PC-3 (cell line): Measurements from ENCODE around the gene DNMBP. TPM values are rescaled to one million over a fixed set of nuclear protein-coding genes. Genes with fewer than 3 reads are reported as not detected.

Experiments
- ATAC-seq: fragments of 200-7000 bp; cut with Tn5 transposase; 2 replicates; pipeline ENCODE4 v1.9.1; 2020; ENCODE audit warnings: mild to moderate bottlenecking, moderate library complexity
- BruUV-seq: library from RNA; stranded (reverse); fragments of 400-500 nt; replicated peaks from 2 replicates; lab custom pipeline; 2021; lab: Mats Ljungman, UMichigan
- CTCF ChIA-PET: fragments of 300-600 bp; sonication (Branson Sonifier 250); formaldehyde crosslinking; loops from one replicate; lab custom pipeline; 2022; ENCODE audit warnings: antibody characterized with exemption; lab: Charles Lee
- POLR2A ChIA-PET: fragments of 300-600 bp; sonication (Branson Sonifier 250); formaldehyde crosslinking; loops from one replicate; lab custom pipeline; 2022; ENCODE audit warnings: antibody characterized with exemption; ENCODE audit not compliant: unreplicated experiment; lab: Charles Lee
- DNase-seq: peaks from one replicate; pipeline ENCODE4 v3.0.0-alpha.2; 2015
- H2AFZ ChIP-seq: fragments of 300-600 bp; sonication (generic); 2 replicates; pipeline ENCODE4 v1.6.0; 2016; ENCODE audit warnings: antibody characterized with exemption, low read length
- H3F3A ChIP-seq: fragments of 300-600 bp; sonication (generic); one replicate; pipeline ENCODE4 v1.6.0; 2017; ENCODE audit warnings: antibody characterized with exemption, low read length, control low read depth, mild to moderate bottlenecking; ENCODE audit not compliant: unreplicated experiment
- H3K27ac ChIP-seq: fragments of 300-600 bp; sonication (generic); 2 replicates; pipeline ENCODE4 v1.5.1; 2016; ENCODE audit warnings: mild to moderate bottlenecking, low read length
- H3K27me3 ChIP-seq: fragments of 300-600 bp; sonication (generic); 2 replicates; pipeline ENCODE4 v1.6.1; 2016; ENCODE audit warnings: low read length, mixed read lengths
- H3K36me3 ChIP-seq: fragments of 300-600 bp; sonication (generic); 2 replicates; pipeline ENCODE4 v1.6.1; 2016; ENCODE audit warnings: low read depth, mixed run types, low read length, mixed read lengths
- H3K4me1 ChIP-seq: fragments of 300-600 bp; sonication (generic); 2 replicates; pipeline ENCODE4 v1.5.1; 2016; ENCODE audit warnings: low read length; ENCODE audit not compliant: insufficient read depth
- H3K4me2 ChIP-seq: fragments of 300-600 bp; sonication (generic); 2 replicates; pipeline ENCODE4 v1.6.0; 2016; ENCODE audit warnings: low read length
- H3K4me3 ChIP-seq: fragments of 300-600 bp; sonication (generic); 2 replicates; pipeline ENCODE4 v1.5.1; 2016; ENCODE audit warnings: mild to moderate bottlenecking, low read length, mixed read lengths
- H3K79me2 ChIP-seq: fragments of 300-600 bp; sonication (generic); 2 replicates; pipeline ENCODE4 v1.6.1; 2017; ENCODE audit warnings: low read length, mixed read lengths
- H3K9ac ChIP-seq: fragments of 300-600 bp; sonication (generic); 2 replicates; pipeline ENCODE4 v1.6.0; 2016; ENCODE audit warnings: mild to moderate bottlenecking, low read length
- H3K9me2 ChIP-seq: fragments of 300-600 bp; sonication (generic); replicated peaks from 2 replicates; pipeline ENCODE4 v1.6.1; 2016; ENCODE audit warnings: mixed run types, low read length, mixed read lengths
- H3K9me3 ChIP-seq: fragments of 300-600 bp; sonication (generic); 2 replicates; pipeline ENCODE4 v1.6.1; 2016; ENCODE audit warnings: low read length, mixed read lengths
- H4K20me1 ChIP-seq: fragments of 300-600 bp; sonication (generic); 2 replicates; pipeline ENCODE4 v1.6.1; 2016; ENCODE audit warnings: low read length, mixed read lengths
- EZH2 ChIP-seq: fragments of 300-600 bp; sonication (generic); IDR thresholded peaks from one replicate; pipeline ENCODE4 v1.6.1; 2017; ENCODE audit warnings: antibody characterized with exemption, mild to moderate bottlenecking, low read length; ENCODE audit not compliant: unreplicated experiment
- EZH2phosphoT487 ChIP-seq: fragments of 300-600 bp; sonication (generic); IDR thresholded peaks from 2 replicates; pipeline ENCODE4 v1.6.1; 2018; ENCODE audit warnings: mild to moderate bottlenecking, antibody characterized with exemption, low read length, borderline replicate concordance
- intact Hi-C: fragments of 100-400 bp; cut with micrococcal nuclease; formaldehyde crosslinking; loops from 2 replicates; pipeline ENCODE4 v1.9.0; 2023
- total RNA-seq: library from RNA; depleted of rRNA; stranded (reverse); fragments of >200 nt; gene quantifications from 2 replicates; pipeline ENCODE4 v1.2.3, GENCODE V29; 2014
- TF ChIP-seq, protein P1 (sequence below): fragments of 300-600 bp; sonication (generic); conservative IDR thresholded peaks from 2 replicates; pipeline ENCODE4 v1.5.1; 2017; ENCODE audit warnings: antibody characterized with exemption, low read depth, mild to moderate bottlenecking, low read length

The DNMBP gene
- total RNA-seq, 1 experiment from 2014 or later: 6.2 TPM

DNA sequence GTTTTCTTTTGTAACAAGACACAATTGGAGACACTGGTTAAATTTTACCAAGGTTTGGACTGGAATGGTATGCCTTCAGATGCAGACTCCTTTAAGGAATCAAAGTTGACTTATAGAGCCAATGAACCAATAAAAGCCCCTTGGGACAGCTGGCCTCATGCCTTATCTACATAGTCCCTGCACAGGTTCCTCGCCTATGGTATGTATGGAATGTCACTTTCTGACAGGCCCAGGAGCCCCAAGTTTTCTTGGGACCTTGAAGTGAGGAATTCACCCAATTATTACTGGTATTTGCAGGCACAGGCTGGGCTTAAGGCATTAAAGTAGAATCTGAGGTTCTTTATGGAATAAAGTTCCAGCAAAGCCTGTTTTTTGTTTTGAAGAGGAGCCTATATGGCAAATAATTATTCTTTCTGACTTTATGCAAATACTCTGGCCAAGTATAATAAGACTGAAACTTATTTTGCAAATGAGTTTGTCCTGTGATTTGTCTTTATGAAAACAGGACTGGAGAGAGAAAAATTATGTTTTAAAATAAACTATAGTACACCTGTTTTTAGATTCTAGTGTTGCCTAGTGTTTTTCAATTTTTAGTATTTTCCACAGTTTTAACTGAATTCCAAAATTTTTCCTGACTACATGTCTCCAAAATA, 24.1 kb upstream of the DNMBP start:
- Histone ChIP-seq H3K4me3 (no peak overlapping the region), H3K4me2 (no peak overlapping the region), H2AFZ (no peak overlapping the region), H3K9me2 (no peaks in the 10 kb centered on the region), H3K27me3 (no peaks in the 10 kb centered on the region), H3K36me3 (no peaks in the 10 kb centered on the region), H3K9ac (no peak overlapping the region), H3K79me2 (no peaks in the 10 kb centered on the region), H3K4me1 (peaks cover 9% of the 10 kb centered on the region), H3F3A (no peaks in the 10 kb centered on the region), H3K27ac (no peak overlapping the region), H4K20me1 (no peaks in the 10 kb centered on the region), H3K9me3 (no peaks in the 10 kb centered on the region)
- no TSS peak for BruUV-seq
- intact Hi-C loops: no loop called here
- DNase-seq (no peak), ATAC-seq (no peak)
- ChIA-PET POLR2A (no interaction called here), CTCF (no interaction called here)
- TF ChIP-seq, protein P1, sequence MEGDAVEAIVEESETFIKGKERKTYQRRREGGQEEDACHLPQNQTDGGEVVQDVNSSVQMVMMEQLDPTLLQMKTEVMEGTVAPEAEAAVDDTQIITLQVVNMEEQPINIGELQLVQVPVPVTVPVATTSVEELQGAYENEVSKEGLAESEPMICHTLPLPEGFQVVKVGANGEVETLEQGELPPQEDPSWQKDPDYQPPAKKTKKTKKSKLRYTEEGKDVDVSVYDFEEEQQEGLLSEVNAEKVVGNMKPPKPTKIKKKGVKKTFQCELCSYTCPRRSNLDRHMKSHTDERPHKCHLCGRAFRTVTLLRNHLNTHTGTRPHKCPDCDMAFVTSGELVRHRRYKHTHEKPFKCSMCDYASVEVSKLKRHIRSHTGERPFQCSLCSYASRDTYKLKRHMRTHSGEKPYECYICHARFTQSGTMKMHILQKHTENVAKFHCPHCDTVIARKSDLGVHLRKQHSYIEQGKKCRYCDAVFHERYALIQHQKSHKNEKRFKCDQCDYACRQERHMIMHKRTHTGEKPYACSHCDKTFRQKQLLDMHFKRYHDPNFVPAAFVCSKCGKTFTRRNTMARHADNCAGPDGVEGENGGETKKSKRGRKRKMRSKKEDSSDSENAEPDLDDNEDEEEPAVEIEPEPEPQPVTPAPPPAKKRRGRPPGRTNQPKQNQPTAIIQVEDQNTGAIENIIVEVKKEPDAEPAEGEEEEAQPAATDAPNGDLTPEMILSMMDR: no peak
- TF ChIP-seq EZH2 (no peak), EZH2phosphoT487 (no peak)

DNA sequence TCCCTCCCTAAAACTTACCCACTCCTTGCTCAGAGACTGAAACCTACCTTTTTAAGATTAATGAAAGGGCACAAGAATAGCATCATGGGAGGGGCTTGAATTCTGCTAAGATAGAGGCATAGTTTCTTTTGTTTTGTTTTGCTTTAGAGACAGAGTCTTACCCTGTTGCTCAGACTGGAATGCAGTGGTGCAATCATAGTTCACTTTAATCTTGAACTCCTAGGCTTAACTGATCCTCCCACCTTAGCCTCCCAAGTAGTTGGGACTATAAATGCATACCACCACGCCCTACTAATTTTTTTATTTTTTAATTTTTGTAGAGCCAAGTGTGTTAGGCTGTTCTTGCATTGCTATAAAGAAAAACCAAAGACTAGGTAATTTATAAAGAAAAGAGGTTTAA, 17.7 kb upstream of the DNMBP start:
- H4K20me1 ChIP-seq: no peaks in the 10 kb centered on the region
- no peaks in the 10 kb centered on the region for H3F3A ChIP-seq
- no peak overlapping the region for H3K4me3 ChIP-seq
- H3K27me3 ChIP-seq: no peaks in the 10 kb centered on the region
- no peak for TF ChIP-seq EZH2
- TF ChIP-seq, protein P1: no peak
- no peak for TF ChIP-seq EZH2phosphoT487
- peaks cover 3% of the 10 kb centered on the region; the same call in 1 of the 2 replicates for H3K4me1 ChIP-seq
- no peak for DNase-seq
- H3K9me3 ChIP-seq: 0 out of 2 replicates have a peak, but pooled peaks cover 7% of the 10 kb centered on the region
- no peak overlapping the region for H3K9ac ChIP-seq
- no peak overlapping the region for H3K27ac ChIP-seq
- H3K9me2 ChIP-seq: no peaks in the 10 kb centered on the region
- H2AFZ ChIP-seq: no peak overlapping the region
- H3K79me2 ChIP-seq: no peaks in the 10 kb centered on the region
- POLR2A ChIA-PET: no interaction called here
- CTCF ChIA-PET: no interaction called here
- intact Hi-C loops: no loop called here
- no peak for ATAC-seq
- BruUV-seq: no TSS peak
- H3K36me3 ChIP-seq: no peaks in the 10 kb centered on the region
- no peak overlapping the region for H3K4me2 ChIP-seq

DNA sequence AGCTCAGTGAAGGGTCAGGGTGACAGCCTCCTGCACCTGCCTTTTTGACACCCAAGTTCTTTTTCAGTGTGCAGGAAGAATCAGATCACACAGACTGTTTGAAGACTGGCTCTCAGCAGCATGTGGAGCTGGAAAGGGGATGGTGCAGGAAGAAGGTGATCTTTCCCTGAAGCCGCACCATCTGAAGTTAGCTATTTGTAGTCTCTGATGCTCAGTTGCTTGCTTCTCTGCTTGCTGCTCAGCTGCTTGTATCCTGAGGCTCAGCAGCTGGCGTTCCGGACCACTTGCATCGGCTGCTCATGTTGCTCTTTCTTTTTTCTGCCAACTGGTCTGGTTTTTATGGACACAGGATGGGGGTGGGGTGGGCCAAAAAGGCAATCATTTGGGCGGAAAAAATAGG, 15.8 kb upstream of the DNMBP start:
- Histone ChIP-seq H3K27me3 (no peaks in the 10 kb centered on the region), H3K9ac (no peak overlapping the region), H3K27ac (no peak overlapping the region), H2AFZ (no peak overlapping the region), H4K20me1 (no peaks in the 10 kb centered on the region), H3K4me3 (no peak overlapping the region), H3K9me2 (no peaks in the 10 kb centered on the region), H3K4me1 (peaks cover 13% of the 10 kb centered on the region; the same call in 1 of the 2 replicates), H3K9me3 (0 out of 2 replicates have a peak, but pooled peaks cover 7% of the 10 kb centered on the region), H3K36me3 (no peaks in the 10 kb centered on the region), H3F3A (no peaks in the 10 kb centered on the region), H3K79me2 (no peaks in the 10 kb centered on the region), H3K4me2 (no peak overlapping the region)
- DNase-seq: no peak
- ChIA-PET POLR2A (no interaction called here), CTCF (no interaction called here)
- BruUV-seq: no TSS peak
- ATAC-seq: no peak
- no peak for TF ChIP-seq EZH2
- no peak for TF ChIP-seq EZH2phosphoT487
- TF ChIP-seq, protein P1: no peak
- intact Hi-C loops: no loop called here
